HG03342 (cell line): ENCODE data around the gene ACSL3.
"Not testable (repeated sequence)": the region's sequence is repeated elsewhere in the genome, so short reads cannot be mapped to it uniquely, and the experiment has no call there.

Experiments
- ATAC-seq: cut with Tn5 transposase; IDR thresholded peaks from one replicate; pipeline ENCODE4 v1.9.1; 2021; ENCODE audit warnings: mild to moderate bottlenecking, moderate library complexity; ENCODE audit not compliant: unreplicated experiment

The ACSL3 gene

GRCh38 chr2:222907790-222908441 lies 47.1 kb downstream of the ACSL3 start:
- no peak for ATAC-seq

- no peak for ATAC-seq
These were observed 48.5 kb downstream of the ACSL3 start for GRCh38 chr2:222909286-222909685.

- ATAC-seq = peak; percentile 97
These were observed 51.3 kb downstream of the ACSL3 start for GRCh38 chr2:222912117-222912516.

- no peak for ATAC-seq
These were observed 51.9 kb downstream of the ACSL3 start for GRCh38 chr2:222912776-222913175.

GRCh38 chr2:222915092-222915957 lies 54.5 kb downstream of the ACSL3 start:
- no peak for ATAC-seq

GRCh38 chr2:222916229-222917197 lies 55.7 kb downstream of the ACSL3 start:
- no peak for ATAC-seq

GRCh38 chr2:222917212-222917611 lies 56.4 kb downstream of the ACSL3 start:
- ATAC-seq = not testable (repeated sequence)

- no peak for ATAC-seq
These were observed 59.1 kb downstream of the ACSL3 start for GRCh38 chr2:222919841-222920526.

- no peak for ATAC-seq
These were observed 59.9 kb downstream of the ACSL3 start for GRCh38 chr2:222920657-222921186.

- no peak for ATAC-seq
These were observed 61.4 kb downstream of the ACSL3 start for GRCh38 chr2:222922019-222922800.

GRCh38 chr2:222926915-222927314 lies 66.1 kb downstream of the ACSL3 start:
- ATAC-seq = no peak

- no peak for ATAC-seq
These were observed 66.8 kb downstream of the ACSL3 start for GRCh38 chr2:222927600-222927999.

- no peak for ATAC-seq
These were observed 67.5 kb downstream of the ACSL3 start for GRCh38 chr2:222928335-222928734.

GRCh38 chr2:222930862-222931261 lies 70.0 kb downstream of the ACSL3 start:
- ATAC-seq = no peak

- ATAC-seq = no peak
These were observed 70.8 kb downstream of the ACSL3 start for GRCh38 chr2:222931659-222932058.

GRCh38 chr2:222933458-222933857 lies 72.6 kb downstream of the ACSL3 start:
- no peak for ATAC-seq

GRCh38 chr2:222935688-222936298 lies 75.0 kb downstream of the ACSL3 start:
- ATAC-seq = no peak

- no peak for ATAC-seq
These were observed 75.9 kb downstream of the ACSL3 start for GRCh38 chr2:222936705-222937104.

- no peak for ATAC-seq
These were observed 77.5 kb downstream of the ACSL3 start for GRCh38 chr2:222938327-222938726.
